NCI-H128 (cell line): ENCODE measurements around the gene TMEM200A.

ENCODE experiments used
- DNase-seq: peaks from one replicate; lab custom pipeline; 2025; ENCODE audit not compliant: unreplicated experiment; lab: John Stamatoyannopoulos, UW

TMEM200A gene

DNA sequence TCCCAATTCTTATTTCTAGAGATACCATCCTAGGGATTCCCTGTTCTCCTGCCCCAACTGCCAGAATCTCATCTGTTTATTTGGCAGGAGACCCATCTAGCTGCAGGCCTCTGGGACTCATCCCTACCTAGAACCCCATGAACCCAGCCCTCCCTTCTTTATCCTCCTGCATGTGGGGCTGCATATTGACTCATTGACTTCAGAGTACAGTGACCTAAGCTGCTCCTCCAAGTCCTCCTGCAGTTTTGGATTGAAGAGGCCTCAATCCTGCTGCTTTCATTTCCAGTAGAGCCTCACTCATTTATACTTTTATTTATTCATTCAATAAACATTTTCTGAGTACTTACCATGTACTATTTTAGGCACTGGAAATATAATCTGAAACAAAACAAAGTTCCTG is 11.6 kb downstream of the TMEM200A start:
- DNase-seq, result no peak

DNA sequence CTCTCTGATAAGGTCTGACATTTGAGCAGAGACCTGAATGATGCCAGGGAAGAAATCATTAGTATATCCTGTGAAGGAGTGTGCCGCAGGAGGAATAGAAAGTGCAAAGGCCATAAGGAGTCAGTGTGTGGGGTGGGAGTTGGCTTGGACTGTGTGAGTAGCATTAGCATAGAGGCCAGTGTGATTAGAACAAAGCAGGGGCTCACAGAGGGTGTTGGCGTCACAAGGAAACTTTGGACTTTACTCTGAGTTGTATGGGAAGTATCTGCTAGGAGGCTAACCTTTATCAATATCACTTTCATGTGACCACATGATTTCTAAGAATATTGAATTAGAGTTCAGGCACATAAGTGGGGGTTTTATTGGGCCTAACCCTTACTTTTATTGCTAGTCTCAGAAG is 12.1 kb downstream of the TMEM200A start:
- DNase-seq, result no peak

DNA sequence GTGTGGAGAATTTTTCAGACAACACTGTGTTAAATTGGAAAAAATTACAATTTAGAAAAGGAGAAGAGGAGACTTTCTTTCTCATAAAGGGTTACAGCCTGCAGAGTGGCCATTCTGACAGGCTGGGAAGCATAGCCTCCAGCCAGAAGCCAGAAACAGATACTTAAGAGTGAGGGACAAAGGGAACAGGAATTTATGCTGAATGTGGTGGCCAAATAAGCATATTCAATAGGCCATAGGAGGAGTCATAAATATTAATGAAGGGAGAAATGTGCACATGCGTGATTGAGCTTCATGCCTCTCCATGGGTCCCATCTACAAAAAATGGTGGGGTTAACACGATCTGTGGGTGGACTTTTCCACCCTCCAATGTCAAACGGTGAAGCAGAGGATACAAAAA is 13.4 kb downstream of the TMEM200A start:
- no peak for DNase-seq

DNA sequence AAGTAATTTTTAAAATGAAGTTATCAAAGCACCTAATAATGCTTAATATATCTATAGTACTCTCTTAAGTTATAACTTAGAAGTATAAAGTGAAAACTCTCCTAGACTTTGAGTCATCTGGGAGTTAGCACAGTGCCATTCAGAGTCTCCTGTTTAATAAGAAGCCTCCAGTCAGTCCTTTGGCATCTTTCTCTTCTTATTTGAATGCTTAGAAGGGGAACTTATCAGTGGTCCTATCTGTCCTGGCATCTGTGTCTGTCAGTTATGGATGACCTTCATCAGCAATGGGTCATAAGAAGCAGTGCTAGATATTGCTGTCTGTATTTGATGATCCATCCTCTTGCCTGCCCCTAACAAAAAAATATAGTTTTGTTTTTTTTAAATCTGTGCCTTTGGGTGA is 15.2 kb downstream of the TMEM200A start:
- DNase-seq, result no peak

DNA sequence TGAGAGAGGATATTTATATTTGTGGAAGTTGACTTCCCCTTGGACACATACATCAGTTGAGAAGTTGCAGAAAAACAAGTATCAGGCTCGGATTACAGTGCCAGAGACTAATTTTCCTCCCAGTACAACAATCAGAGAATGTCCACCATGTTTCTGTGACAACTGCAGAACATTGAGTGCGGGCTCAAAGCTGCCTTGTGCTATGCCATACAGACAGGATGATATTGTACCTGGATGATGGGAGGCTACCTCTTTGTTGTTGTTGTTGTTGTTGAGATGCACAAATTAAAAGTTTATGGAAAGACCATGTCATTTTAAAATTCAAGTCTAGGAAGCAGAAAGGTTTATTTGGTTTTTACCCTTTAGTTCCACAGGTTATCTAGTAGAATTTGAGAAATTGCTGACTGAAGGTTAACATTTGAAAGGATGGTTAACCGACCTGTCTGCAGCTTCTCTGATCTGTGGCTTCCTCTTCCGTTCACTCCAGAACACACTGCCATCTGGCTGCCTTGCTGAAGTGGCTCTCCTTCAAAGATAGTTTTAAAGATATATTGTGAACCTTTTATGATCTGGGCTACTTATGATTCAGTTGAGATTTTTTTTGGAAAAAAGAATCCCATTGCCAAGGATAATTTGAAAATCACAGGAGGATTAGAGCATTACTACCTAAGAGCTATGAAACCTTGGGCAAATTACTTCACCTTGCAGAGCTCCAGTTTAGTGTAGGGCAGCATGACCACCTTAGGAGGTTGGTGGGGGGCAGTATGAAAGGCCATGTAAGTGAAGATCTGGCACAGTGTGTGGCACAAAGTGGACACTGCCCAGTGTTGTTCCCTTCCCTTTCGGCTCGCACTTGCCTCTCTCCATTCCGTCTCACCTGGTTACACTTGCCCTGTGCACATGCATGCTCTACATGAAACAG is 15.9 kb downstream of the TMEM200A start:
- DNase-seq, result no peak

DNA sequence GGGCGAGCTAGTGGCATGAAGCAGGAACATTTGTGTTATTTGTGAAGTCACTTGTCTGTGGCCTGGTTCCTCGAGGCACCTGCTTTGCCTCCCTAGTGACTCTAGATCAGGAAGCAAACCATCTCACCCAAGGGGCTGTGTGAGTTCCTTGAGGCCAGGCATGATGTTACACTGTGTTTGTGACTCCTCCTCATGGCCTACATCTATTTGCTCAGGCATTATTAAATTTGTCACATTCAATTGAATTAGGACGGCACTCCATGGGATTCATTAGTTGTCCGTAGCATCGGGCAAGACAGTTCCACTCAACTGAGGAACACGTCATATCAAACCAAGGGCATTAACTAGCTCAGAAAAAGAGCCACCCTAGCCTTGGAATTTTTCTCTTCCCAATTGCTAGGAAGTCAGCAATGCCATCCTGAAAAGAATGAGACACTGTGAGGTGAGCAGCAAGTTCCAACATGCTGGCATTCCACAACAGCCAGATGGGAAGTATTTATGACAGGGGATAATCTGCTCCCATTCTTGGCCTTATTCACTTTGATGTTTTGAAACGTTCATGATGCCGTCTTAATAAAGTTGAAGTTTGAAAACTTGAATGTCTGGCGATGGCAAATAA is 17.2 kb downstream of the TMEM200A start:
- DNase-seq, result no peak

DNA sequence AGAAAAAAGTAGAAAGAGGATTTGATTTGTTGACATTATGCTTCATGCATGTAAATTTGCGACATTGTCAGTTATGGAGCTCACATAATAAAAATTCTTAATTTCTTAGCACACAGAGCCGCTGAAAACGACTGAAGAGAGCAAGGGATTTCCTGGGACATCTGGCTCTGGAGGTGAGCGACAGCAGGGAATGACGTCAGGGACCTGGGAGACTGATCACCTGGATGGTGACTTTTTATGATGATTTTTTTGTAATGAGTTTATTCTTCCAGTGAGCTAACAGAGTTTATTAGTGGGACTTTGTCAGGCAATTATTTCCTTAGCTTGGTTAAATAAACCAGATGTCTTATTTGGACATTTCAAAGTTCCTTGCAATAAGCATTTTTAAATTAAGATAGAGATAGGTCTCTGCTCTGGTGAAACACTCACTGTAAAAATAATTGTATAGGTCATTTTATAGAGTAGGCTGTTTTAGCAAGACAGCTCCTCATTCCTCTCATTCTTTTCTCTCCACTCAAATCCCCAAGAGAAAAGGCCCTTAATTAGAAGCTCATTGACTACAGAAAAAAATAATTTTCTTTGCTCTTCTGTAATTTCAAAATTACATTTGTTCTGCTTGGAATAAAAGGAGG is 19.4 kb downstream of the TMEM200A start:
- no peak for DNase-seq

DNA sequence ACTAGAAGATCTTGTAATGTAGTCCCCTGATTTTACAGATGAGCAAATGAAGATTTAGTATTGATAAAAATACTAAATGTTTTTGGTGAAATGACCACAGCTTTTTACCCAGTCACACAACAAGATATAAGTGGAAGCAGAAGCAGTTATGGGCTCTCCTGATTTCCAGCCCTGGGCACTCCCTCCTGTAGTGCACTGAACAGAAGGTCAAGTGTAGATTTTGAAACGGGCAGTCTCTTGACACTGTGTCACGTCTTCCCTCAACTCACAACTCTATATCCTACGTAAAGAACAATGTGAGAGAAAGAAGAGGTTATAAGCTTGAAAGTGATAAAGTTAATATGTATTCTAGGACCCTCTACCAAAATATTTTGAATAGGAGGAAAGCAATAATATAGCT is 23.3 kb downstream of the TMEM200A start:
- DNase-seq, result no peak

DNA sequence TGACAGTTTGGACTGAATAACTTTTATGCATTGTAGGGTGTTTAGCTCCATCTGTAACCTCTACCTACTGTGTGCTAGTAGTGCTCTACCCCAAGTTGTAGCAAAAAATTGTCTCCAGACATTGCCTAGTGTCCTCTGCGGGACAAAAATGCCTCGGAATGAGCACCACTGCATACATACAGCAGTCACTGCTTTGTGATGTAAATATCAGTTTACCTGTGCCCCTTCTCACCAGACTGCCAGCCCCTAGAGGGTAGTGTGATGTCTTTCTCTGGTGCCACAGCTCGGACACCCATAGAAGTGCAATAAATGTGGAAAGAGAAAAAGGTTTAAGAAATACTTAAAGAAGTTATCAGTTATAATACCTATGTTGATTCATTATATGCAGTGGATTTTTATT is 25.1 kb downstream of the TMEM200A start:
- DNase-seq, result no peak

DNA sequence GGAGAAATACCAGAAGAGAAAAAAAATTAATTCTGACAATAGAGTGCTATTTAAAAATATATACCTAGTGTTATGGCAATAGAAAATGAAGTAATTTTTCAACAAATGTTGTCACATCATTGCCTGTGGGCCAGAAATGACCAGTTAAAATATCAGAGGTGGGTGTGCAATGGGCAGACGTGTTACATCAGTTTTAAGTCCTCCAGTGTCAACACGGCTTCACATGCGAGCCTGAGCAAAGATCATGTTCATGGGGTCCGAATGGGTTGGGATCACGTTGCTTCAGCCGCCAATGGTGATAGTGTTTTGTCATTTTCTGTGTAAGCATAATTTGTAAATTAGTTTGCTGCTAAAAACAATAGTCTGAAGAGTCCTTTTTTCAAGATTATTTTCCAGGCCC is 27.5 kb downstream of the TMEM200A start:
- DNase-seq, result no peak

DNA sequence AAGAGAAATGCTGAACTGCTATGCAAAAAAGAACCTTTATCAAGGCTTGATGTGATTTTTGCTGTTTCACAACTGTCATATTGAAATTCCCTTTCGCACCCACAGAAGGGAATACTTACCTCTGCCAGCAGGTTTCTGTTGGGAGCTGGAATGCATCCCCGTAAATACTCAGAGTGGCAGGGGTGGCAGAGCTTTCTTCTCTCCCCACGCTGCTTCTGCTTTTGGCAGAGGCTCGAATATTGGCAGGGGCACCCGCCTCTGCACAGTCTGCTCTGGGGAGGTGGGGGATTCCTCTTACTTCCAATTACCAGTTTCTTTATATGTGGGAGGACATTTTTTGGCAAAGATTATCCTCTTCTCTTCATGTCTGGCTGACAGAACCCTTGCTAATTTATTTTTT is 28.4 kb downstream of the TMEM200A start:
- DNase-seq, result no peak

DNA sequence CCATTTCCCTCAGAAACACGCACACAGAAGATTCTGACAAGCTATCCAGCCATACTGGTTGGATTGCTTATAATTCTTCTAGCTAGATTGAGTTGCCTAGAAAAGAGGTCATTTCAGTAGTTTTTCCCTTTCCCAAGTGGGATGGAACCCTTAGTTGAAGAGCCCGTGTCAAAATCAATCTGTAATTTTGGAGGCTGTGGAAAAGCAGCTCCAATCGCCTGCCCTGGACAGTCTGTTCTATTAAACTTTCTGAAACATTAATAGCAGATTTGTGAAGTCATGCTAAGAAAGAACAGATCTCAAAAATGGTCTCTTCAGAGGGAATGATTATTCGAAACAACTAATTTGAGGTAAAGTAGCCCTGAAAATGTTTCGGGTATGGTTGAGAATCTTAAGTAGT is 29.3 kb downstream of the TMEM200A start:
- DNase-seq, result no peak

DNA sequence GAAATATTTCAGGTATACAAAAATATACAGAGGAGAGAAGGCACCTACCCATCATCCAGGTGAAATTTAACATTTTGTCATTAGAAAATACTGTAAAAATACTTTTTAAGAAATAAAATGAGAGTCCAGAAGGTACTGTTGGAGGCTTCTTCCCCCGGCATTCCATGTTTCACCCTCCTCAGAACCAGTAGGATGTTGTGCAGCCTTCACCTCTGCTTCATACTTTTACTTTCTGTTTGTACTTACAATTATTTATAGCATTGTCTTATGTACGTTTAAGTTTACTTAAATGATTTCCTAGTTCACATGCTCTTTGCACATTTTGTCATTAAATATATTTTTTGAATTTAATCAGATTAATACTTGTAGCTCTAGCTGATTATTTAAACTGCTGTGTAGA is 30.9 kb downstream of the TMEM200A start:
- no peak for DNase-seq

DNA sequence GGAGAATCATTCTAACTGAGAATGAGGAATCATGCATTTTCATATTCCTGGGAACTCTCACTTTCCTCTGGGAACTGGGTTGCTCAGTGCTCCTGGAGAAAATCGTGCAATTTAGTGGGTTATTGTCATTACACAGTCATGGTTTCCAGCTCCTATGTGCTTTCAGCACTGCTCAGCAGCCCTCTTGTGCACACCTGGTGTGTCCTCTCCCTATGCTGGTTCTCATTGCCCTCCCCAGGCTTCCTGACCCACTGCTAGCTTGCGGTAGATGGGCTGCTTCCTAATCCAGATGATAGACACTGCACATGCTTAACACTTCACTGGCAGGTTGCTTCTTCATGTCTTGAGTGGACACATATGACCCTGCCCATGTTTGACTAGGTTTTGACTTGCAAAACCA is 39.7 kb downstream of the TMEM200A start:
- no peak for DNase-seq

DNA sequence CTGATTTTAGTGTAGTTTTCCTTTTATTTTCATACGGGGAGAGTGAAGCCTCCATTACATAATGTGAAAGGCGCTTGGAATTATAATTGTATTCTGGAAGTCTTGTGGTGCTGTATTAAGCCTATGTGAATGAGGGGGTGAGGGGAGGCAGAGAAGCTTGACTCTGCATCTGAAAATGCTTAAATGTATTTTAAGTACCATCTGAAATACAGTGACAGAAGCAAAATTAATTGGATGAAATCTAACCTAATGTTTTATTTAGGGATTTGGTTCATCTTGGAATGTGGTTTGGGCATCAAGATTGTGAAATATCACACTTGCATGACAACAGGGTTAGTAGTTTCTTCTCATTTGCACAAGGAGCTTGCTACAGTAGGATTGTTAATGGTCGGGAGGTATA is 41.2 kb downstream of the TMEM200A start:
- no peak for DNase-seq

DNA sequence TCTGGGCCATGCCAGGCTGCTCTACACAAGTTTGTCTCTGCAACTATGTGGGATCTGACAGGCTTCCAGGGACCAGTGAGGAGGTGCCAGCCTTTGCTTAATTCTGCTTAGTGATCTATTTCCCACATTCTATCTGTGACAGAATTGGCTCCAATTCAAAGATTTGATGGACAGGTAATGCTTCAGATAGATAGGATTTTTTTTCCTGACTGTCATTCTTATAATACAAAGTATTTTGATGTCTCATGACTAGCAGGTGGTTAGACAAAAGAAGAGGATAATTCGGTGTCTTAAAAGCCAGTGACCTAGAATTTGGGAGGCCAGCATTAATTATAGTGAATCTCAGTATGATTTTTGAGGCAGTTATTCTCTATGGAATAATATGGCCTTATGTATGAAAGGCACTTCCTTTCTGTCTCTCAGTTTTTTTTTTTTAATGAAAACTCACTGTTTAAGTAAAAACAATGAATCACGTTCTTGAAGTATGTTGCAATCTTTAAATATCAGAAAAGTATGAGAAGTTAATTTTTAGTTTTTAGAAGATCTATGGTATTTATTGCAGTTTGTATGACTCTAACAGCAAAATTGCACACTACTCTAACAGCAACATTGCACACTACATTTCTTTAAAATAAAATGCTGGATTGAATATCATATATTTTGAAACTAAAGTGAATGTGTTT is 43.7 kb downstream of the TMEM200A start:
- no peak for DNase-seq

DNA sequence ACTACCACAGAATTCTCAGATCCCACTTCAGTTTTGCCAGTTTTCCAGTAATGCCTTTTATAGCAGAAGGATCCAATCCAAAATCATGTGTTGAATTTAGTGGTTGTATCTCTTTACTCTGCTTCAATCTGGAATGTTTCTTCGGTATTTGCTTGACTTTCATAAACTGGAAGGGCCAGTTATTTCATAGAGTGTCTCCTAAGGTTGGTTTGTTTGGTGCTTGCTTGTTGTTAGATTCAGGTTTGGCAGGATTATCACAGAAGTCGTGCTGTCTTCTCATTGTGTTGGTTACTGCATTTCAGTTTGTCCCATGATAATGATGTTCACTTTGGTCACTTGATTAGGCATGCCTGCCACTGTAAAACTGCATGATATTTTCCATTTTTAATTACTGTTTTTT is 45.7 kb downstream of the TMEM200A start:
- no peak for DNase-seq

DNA sequence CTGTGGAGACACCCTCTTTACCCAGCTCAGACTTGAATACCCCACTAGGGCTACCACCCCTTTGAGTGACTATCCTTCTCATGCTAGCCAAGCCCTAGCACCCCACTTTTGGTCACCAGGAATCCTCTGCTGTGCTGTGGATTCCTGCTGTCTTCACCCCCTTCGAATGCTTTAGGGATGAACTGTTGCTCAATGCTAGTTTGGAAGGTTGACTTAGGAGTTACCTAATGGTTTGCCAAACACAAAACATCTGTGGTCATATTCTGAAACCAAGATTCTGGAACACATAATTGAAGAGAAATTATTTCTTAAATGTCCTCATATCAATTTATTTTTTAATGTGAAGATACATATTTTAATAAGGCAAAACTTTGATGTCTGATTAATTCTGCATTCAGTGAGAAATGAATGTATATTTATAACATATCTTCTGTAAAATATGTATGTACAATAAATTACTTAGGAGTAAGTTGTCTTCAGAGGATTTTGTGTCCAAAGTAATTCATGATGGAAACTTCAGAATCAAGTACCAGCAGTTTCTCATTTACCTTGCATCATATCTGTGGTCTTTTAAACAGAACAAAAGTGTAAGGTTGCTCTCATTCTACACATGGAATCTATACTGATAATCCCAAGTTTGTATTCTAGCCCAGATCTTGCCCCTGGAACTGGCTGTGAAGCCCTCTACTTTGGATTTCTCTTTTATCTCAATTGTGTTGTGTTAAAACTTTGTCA is 46.9 kb downstream of the TMEM200A start:
- DNase-seq, result no peak

DNA sequence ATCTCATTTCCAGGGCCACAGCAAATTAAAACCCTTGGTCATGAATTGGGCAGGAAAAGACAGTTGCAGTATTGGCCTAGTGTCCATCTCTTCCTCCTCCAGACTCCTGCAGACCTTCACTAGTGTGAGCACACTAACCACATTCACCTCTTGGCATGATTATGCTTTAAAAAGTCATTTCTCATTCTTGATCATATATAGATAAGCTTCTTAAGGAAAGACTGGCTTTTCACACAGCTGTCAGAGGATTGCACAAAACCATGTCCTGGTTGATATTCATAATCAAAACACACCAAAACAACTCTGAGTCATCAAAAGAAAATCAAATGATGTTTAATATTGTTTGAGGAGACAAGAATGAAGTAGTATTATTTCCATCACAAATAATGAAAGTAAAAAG is 52.1 kb downstream of the TMEM200A start:
- no peak for DNase-seq

DNA sequence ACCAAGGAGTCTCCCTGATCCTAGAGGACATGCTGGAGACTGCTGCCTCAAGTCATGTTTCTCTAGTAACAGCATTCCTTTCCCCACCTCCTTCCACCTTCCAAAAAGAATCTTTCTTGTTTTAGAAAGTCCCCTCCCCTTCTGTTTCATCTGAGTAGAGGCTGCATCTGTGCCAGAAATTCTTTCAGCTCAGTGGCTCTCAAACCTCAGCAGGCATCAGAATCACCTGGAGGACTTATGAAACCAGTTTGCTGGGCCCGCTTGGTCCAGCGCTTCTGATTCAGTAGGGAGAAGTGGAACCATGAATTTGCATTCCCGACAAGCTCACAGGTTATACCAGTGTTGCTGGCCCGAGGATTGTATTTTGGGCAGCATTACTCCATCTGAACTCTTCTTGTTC is 55.1 kb downstream of the TMEM200A start:
- no peak for DNase-seq

DNA sequence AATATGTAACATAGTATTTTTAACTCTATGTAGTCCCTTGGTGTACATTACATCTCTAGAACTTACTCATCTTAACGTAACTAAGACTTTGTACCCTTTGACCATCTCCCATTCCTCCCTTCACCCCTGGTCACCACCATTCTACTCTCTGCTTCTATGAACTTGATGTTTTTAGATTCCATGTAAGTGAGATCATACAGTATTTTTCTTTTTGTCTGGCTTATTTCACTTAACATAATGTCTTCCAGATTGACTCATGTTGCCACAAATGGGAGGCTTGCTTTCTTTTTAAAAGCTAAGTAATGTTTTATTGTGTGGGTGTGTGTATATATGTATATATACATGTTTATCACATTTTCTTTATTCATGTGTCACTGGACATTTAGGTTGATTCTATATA is 55.8 kb downstream of the TMEM200A start:
- DNase-seq, result no peak
